DMS79 (cell line): ENCODE measurements around the gene FAM170B.

Experiments
- DNase-seq: peaks from one replicate; lab custom pipeline; 2025; lab: John Stamatoyannopoulos, UW

FAM170B gene

DNA sequence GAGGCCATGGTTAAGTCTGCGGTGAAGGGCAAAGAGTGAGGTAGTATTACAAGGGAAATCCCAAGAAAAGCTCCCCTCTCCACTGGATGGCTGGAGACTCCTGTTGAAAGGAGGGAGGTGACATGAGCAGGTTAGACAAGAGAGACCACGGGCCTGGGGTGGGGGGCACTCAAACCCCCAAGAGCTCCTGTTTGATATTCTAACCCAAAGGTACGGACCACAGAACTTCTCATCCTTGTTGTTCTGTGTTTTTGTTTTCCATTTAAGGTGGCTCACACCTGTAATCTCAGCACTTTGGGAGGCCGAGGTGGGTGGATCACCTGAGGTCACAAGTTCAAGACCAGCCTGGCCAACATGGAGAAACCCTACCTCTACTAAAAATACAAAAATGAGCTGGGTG, 30.1 kb downstream of the FAM170B start:
- DNase-seq: no peak

DNA sequence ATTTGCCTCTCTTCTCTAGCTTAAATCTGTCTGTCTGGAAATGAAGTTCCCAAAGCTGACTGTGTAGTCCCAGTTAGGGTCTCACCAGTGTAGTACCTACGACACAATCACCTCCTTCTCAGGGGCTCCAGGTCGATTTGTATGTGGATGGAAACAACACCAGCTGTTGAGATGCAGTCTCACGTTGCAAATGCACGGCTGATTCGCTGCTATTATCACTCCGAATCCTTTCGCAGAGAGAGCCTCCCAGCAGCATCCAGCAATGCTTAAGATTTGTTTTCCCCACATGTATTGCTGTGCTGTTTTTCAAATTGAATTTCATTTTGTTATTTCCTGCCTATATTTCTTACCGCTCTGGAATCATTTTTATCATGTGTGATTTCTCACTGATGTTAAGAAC, 34.8 kb downstream of the FAM170B start:
- no peak for DNase-seq

DNA sequence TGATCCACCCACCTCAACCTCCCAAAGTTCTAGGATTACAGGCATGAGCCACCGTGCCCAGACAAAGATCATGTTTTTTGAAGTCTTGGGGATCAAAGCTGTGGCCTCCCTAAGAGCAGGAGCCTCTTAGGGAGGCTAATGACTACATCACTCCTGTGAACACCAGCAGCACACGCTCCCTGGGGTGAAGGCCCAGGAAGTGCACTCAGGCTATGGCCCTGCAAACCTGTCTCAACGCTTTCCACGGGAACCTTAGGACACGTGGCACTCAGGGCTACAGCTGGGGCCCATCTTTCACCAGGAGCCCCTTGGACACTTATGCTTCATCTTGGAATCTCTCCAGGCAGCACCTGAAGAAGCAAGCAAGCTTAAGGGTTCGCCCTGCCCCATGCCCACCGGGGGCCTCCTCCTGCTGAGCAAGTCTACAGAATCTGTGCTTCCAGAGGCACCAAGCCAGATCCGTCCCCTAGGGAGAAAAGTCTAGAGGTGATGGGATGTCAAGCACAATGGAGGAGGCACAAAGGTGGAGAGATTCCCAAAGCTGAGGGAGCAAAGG, 36.9 kb downstream of the FAM170B start:
- DNase-seq: no peak

DNA sequence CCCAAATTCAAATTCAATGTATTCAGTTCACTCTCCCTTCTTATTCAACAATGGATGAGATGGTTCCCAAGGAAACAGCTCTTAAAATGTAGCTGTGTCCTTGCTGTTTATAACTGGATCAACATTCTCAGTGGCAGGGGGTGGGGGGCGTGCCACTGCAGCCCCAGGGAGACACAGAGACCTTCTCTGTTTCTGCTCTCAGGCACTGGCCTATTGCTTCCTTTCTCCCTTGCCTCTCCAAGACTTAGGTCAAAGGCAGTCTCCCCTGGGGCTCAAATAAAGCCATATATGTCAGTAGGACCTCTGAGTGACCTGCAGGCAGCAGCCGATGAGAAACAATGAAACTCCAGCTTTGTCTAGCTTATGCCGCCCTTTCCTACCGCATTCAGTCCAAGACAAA, 39.2 kb downstream of the FAM170B start:
- DNase-seq: no peak

DNA sequence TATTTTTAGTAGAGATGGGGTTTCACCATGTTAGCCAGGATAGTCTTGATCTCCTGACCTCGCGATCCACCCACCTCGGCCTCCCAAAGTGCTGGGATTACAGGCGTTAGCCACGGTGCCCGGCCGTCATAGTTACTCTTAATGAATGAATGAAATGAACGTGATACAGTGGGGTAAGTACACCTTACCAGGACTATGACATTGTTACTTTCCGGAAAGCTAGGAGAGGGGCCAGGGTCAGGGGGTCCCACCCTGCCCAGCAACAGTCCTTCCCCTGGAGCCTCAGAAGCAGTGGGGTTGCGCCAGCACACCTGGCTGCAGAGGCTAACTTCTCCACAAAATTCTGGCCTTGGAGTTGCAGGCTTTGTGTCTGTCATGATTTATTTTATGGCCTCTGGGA, 39.9 kb downstream of the FAM170B start:
- no peak for DNase-seq

DNA sequence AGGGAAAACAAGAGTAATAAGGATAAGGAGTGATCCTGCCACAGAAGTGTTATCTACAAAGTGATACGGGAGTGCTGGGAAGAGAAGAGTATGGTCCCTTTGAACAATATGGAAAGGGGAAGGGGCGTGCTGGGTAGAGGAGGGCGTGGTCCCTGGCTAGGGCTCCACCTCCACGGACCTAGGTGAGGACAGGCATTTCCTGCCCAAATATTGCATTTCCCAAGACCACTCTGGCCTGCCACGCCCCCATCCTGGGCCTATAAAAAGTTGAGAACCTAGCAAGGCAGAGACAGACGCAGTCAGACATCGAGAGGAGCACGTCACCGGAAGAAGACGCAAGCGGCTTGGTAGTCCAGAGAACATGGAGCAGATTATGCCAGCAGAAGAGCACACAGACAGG, 41.3 kb downstream of the FAM170B start:
- no peak for DNase-seq

DNA sequence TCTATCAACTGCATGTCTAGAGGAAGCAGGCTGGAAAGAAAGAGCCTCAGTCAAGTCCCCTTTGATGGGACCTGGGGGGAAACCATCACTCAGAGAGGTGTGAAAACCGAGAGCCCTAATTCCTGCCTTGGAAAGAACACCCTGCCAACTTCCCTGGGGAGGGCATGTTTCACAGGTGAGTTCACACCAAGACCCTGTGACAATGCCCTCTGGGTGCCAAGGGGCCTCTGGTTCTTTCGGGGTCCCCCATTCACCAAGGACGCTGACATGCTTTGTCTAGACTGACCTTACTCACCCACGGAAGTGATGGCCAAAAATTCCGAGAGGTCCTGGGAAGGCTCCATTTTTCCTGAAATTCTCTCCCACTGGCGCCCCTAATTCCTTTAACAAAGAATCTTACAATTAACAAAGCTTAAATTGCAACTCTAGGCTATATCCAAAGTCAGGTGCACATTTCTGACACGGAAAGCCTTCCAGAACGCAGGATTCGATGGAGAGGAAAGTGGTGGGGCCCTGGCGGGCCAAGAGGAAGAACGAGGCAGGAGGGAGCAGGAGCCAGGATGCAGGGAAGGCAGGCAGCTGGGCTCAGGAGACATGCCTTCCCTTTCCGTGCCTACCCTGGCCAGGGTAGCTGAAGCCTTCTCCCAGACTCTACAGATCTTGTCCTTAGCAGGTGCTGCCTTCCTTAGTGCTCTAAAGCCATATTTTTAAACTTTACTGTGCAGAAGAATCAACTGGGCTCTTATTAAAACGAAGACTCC, 42.2 kb downstream of the FAM170B start:
- no peak for DNase-seq

DNA sequence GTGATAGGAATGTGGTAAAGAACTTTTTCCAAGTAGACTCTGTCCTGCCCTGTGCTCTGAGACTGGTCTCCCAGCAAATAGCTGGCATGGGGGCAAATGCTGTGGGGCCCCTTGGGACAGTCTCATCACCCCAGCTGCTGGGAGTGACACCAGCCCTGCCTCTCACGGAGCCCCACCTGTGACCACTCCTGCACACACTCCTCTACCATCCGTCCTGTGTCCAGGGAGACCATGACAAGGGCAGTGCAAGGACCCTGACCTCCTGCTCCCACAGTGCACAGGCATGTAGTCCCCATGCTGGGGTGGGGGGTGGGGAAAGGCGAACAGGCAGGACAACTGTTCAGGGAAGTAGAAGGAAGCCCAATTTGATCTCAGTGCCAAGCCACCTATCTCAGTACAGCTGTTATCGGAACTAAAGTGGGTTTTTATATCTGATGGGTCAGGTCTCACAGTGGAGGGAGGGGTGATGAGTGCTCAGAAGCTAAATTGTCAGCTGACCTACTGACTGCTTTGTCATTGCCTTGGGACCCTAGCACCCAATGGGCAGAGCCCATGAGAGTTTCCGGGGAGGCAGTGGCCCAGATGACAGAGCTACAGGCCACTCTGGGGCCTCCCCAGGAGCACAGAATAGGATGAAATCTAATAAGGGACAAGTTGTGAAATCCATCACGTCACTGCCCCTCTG, 43.0 kb downstream of the FAM170B start:
- no peak for DNase-seq

DNA sequence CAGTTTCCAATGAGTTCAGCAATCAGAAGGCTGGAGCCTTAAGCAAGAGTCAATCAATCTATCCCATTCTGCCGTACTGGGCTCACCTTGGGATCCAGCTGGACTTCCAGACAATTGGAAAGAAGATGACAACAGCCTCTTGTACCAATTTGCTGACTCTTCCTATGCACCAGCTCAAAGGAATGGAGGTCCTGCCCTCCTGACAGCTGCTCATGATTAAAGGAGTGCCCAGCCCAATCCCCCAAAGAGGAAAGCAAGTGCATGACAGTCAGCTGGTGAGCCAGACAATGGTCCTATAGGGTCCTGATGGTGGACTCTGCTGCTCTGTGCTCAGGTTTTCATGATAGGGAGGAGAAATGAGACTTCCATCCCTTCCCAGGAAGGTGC, 43.6 kb downstream of the FAM170B start:
- DNase-seq: no peak

DNA sequence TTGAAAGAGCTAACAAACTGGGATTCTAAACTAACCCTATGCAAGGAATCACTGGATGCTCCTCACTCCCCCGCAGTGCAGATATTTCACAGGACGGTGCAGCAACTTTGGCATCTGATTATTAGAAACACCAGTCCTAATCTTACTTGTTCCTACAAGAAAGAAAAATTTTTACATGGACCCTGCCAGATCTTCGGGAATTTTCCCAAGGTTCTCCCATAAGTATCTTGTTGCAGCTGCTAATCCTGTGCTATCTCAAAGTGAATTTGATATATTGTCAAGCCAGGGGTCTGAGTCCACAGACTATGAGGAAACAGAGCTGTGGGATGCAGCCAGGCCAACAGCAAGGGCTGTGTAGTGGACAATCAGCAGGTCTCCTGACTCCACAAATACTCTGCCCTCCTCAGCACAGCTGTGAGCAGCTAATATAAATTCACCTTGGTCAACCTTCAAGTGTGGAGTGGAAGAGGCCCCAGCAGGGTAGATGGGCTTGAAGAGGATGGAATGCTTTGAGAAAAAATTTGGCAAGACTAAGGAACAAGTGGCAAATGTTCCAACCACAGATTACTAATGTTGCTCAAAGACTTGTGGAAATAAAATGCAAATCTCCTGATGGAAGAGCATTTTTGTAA, 44.1 kb downstream of the FAM170B start:
- DNase-seq: no peak

DNA sequence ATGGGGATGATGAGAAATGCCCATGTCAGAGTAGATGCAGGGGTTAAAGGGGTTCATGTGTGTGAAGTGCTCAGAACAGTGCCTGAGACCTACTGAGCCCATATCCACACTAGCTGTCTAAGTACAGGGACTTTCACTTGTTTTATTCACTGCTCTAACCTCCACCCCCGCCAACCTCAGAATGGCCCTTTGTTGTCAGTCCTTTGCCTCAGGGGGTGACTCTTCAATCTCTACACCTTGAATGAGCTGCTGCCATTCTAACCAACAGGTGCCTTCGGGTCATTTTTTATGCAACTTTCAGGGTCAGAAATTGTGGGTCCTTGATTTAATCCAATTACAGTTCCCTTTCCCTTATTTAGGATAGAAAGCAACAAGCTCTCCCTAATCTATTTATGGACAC, 44.7 kb downstream of the FAM170B start:
- no peak for DNase-seq

DNA sequence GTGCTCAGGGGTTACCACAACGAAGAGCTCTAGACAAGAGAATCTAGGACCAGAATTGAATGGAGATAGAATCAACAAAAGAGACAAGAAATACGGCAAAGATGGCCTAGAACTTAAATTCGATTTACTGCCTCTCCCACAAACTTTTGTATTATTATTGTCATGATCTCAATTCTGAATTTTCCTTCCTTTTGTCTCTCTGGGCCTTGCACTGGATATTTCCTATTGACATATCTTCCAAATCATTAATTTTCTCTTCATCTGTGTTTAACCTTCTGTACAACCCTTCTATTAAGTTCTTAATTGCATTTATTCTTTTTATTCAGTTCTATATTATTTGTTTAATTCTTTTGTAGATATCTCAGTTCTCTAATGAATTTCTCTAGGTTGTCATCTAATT, 46.9 kb downstream of the FAM170B start:
- DNase-seq: no peak

DNA sequence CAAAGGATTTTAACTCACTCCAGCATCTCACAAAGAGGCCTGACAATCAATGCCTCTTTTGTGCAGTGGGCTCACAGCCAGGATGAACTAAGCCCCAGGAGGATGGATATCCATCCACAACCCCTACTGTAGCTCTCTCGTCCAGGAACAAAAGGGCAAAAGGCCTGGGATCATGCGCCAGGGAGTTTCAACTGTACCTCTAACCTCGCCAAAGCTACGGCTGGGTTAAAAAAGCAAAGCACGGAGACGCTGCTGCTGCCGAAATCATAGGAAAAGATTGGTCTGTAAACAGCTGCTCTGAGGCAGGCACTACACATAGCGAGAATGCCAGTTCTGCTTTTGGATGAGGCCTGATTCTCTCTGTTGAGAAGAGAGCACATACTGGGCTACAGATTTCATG, 50.6 kb downstream of the FAM170B start:
- no peak for DNase-seq

DNA sequence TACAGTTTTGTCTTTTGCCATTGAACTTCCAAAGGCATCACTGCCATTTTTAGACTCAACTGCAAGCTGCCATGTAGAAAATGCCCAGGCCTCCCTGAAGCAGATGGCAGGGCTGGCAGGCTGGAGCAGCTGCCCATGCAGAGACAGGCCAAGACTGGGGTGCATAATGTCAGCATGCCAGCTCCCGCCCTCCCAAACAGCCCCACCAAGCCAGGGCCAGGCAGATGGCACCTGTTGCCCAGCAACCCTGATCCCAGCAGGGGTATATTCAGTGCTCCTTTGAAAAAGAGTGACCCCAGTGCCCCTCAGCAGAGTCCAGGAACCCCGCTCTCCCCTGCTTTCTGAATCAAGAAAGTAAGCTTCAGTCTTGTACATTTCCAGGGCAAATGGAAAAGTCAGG, 51.1 kb downstream of the FAM170B start:
- DNase-seq: no peak

DNA sequence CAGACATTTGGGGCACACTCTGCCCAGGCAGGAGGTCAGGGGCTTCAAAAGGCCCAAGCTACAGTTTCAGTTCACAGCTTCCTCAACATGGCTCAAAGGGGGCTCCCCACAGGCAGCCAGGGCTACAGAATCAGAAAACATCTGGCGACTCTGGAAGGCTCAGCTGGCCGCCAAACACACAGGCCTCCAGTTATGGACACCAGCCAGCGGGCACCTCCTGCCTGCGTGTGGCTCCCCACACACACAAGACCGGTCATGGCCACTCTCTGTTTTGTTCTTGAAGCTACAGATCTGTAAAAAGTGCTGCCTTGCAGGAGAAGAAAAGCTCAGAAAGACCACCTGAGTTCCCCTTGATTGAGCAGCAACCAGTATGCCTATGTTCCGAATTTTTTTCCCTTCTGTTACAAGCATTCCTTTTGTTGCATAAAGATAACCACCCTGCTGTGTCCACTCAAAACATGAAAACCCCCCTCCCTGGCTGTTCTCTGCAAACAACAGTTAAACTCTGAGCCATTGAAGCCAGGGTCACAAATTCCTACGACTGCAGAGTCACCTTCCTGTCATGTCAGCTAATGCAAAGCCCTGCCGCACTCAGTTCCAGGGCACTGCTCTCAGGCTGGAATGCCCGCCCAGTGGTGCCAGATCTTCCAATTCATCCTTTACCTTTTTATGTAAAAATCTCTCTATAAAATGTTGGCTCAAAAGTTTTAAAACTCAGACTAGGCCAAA, 52.1 kb downstream of the FAM170B start:
- DNase-seq: no peak
